ENCODE data around the gene BLTP1.

DNA sequence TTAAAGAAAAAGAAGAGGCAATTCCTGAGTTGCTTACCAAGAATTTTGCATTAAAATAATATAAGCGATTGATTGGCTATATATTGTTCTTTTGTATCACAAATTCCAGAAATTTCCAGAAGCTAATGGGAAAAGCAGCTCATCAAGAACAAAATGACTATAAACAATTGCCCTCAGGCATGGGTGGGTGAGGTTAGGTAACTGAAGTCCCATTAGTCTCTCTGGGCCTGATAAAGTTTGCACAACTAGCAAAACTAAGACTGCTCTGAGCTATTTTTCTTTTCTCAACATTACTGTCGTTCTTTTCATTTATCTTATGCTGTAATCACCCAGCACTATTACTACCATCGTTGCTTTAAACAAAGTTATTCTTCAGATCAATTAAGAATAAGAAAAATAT is 19.2 kb upstream of the BLTP1 start:
- TF ChIP-seq, protein P1, sequence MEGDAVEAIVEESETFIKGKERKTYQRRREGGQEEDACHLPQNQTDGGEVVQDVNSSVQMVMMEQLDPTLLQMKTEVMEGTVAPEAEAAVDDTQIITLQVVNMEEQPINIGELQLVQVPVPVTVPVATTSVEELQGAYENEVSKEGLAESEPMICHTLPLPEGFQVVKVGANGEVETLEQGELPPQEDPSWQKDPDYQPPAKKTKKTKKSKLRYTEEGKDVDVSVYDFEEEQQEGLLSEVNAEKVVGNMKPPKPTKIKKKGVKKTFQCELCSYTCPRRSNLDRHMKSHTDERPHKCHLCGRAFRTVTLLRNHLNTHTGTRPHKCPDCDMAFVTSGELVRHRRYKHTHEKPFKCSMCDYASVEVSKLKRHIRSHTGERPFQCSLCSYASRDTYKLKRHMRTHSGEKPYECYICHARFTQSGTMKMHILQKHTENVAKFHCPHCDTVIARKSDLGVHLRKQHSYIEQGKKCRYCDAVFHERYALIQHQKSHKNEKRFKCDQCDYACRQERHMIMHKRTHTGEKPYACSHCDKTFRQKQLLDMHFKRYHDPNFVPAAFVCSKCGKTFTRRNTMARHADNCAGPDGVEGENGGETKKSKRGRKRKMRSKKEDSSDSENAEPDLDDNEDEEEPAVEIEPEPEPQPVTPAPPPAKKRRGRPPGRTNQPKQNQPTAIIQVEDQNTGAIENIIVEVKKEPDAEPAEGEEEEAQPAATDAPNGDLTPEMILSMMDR (IDR thresholded peaks at IDR 0.05; ENCODE audit: low read length), result no peak
- no peak for TF ChIP-seq EZH2 (IDR thresholded peaks at IDR 0.05; ENCODE audit: borderline replicate concordance, low read length)

Data from OCI-LY1 (cell line).